SU-DHL-6 (cell line): ENCODE measurements around the gene TMEM198.

Experiments used
- EZH2phosphoT487 ChIP-seq: fragments of 200-600 bp; sonication (generic), shearing (Covaris generic); conservative IDR thresholded peaks from 2 replicates; pipeline ENCODE4 v1.6.1; 2018; ENCODE audit warnings: mild to moderate bottlenecking, antibody characterized with exemption, low read length, moderate library complexity, mixed read lengths
- TF ChIP-seq, protein P1 (sequence below): fragments of 200-600 bp; sonication (generic); IDR thresholded peaks from one replicate; pipeline ENCODE4 v1.5.1; 2017; ENCODE audit warnings: antibody characterized with exemption, mild to moderate bottlenecking, low read length, moderate library complexity; ENCODE audit not compliant: insufficient read depth, poor library complexity, severe bottlenecking

DNA sequence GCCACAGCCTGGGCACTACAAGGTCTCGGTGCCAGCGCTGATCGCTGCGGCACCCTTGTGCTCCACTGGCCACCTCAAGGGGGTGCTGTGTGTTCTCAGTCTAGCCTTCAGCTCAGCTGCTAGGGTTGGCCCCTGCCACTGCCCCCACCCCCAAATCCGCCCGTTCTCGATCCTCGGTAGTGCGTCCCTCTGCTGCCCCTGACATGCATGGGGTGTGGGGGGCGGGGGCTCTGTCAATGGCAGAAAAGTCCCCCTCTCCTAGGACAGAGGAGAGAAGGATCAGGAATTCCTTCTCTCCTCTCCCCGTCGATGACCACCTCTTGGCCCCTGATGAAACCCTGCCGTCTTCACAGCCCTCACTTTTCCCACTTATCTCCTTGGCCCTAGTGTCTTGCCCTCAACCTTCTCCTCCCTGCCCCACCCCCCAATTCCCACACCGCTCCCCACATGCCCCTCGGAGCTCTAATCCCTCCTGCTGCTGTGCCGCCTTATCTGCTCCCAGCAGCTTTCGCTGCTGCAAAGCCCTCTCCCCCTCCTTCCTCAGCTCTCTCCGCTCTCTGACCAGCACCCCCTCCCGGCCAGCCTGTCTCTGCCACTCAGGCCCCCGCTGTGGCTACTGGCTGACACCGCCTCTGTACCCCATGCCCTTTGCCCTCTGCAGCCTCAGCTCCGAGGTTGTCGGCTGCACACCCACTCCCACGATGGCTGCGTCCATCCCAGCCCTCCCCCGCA is 33.9 kb upstream of the TMEM198 start:
- TF ChIP-seq, protein P1, sequence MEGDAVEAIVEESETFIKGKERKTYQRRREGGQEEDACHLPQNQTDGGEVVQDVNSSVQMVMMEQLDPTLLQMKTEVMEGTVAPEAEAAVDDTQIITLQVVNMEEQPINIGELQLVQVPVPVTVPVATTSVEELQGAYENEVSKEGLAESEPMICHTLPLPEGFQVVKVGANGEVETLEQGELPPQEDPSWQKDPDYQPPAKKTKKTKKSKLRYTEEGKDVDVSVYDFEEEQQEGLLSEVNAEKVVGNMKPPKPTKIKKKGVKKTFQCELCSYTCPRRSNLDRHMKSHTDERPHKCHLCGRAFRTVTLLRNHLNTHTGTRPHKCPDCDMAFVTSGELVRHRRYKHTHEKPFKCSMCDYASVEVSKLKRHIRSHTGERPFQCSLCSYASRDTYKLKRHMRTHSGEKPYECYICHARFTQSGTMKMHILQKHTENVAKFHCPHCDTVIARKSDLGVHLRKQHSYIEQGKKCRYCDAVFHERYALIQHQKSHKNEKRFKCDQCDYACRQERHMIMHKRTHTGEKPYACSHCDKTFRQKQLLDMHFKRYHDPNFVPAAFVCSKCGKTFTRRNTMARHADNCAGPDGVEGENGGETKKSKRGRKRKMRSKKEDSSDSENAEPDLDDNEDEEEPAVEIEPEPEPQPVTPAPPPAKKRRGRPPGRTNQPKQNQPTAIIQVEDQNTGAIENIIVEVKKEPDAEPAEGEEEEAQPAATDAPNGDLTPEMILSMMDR, result peak; percentile 48
- no peak for TF ChIP-seq EZH2phosphoT487
